Stimulated activated CD4-positive, alpha-beta T cell treated with anti-CD3 and anti-CD28 coated beads, Interleukin-4, amount 100 ng/mL, for 1 hour (primary cell): Measurements from ENCODE around the gene CFAP69.
"Not testable (repeated sequence)": the region's sequence is repeated elsewhere in the genome, so short reads cannot be mapped to it uniquely, and the experiment has no call there.

ENCODE experiments used
- DNase-seq: peaks from one replicate; pipeline ENCODE4 v3.0.0-alpha.2; 2020

CFAP69 gene

DNA sequence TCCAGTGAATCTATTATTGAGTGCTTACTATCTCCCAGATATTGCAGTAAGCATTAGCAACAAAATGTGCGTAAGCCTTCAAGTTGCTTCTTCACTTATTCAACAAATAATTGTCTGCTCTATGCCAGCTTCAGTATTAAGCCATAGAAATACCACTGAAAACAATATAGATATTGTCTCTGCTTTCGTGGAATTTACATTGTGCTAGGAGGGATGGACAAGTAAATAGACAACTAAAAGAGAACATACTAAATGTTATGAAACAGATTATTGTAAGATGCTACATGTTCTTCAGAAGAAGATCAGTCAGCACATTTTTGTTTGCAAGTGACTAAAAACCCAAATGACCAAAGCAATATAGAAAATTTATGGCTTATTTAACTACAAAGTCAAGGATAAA is 27.3 kb downstream of the CFAP69 start:
- DNase-seq, result no peak

DNA sequence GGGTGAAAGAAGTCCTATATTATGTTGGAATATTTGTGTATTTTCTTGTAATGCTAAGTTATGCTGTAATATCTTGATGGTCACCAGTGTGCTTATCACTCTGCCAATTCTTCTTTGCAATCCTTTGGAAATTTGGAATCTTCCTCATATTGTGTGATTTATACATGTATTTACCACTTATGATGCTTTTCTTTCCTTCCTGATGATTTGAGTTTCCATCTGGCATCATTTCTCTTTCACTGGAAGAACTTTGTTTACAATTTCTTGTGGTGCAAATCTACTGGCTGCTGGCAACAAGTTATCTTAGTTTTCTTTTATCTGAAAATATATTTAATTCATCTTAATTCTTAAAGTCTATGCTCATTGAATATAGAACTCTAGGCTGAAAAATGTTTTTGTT is 29.2 kb downstream of the CFAP69 start:
- no peak for DNase-seq

DNA sequence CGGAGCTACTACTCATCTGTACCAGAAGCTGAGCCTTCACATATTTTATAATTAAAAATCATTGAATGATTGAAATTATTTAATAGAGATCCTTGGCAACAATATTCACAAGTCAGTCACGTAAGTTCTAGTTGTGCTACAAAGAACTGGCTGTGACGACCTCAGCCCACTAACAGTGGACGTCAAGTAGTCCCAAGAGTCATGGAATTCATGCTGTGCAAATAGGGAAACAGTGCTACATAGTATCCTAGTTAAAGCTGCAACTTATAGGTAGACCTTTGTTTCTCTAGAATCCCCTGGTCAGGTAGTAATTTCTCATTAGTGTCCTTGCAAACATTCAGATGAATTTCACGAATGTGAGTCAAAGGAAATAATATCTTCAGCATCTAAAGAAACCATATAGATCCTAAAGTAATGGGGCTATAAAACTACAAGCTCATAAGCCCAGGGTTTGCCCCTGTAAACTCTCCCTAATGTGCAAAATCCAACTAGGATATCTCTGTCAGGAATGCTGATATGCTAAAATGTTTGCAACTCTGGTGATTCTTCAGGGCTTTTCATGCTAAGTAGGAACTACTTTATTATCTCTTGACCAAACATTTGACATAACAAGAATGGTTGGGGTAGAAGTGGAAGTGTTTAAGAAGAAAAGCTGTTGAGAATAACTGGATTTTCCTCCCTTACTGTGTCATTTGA is 31.2 kb downstream of the CFAP69 start:
- DNase-seq, result no peak

DNA sequence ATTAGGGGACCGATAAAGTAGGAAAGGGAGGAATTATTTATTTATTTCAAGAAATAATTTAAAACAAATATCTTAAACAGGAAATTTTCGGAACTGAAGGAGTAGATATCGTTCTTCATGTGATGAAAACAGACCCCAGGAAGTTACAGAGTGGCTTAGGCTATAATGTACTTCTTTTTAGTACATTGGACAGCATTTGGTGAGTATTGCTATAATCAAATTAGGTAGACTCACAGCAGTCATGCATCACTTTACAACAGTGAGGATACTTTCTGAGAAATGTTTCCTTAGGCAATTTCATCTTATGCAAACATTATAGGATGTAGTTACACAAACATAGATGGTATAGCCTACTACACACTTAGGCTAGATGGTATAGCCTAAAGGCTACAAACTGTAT is 43.2 kb downstream of the CFAP69 start:
- no peak for DNase-seq

DNA sequence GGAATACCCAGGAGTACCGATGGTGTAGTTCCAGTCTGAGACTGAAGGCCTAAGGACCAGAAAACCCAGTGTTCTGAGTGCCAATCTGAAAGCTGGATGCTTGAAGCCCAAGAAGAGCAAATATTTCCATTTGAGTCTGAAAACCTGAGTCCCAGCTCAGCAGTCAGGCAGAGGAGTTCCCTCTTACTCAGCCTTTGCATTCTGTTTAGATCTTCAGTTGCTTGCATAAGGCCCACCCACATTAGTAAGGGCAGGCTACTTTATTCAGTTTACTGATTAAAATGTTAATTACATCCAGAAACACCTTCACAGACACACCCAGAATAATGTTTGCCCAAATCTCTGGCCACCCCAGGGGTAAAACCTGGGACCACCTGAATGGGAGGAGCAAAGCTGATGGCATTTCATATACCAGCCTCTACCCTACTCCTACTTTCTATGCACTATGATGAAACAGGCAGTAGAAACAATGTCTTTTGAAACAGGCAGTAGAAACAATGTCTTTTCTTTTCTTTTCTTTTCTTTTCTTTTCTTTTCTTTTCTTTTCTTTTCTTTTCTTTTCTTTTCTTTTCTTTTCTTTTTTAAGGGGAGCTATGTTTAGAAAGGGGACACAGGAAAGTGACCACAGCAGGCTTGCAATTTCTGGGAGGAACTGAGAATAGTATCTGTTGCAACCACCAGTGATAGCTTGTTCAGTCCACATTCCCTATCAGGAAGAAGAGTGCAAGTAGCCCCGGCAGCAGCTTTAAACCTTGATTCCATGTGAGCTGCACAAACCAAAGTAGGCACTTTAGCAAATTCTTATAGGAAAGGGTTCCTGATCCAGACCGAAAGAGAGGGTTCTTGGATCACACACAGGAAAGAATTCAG is 45.5 kb downstream of the CFAP69 start:
- no peak for DNase-seq

DNA sequence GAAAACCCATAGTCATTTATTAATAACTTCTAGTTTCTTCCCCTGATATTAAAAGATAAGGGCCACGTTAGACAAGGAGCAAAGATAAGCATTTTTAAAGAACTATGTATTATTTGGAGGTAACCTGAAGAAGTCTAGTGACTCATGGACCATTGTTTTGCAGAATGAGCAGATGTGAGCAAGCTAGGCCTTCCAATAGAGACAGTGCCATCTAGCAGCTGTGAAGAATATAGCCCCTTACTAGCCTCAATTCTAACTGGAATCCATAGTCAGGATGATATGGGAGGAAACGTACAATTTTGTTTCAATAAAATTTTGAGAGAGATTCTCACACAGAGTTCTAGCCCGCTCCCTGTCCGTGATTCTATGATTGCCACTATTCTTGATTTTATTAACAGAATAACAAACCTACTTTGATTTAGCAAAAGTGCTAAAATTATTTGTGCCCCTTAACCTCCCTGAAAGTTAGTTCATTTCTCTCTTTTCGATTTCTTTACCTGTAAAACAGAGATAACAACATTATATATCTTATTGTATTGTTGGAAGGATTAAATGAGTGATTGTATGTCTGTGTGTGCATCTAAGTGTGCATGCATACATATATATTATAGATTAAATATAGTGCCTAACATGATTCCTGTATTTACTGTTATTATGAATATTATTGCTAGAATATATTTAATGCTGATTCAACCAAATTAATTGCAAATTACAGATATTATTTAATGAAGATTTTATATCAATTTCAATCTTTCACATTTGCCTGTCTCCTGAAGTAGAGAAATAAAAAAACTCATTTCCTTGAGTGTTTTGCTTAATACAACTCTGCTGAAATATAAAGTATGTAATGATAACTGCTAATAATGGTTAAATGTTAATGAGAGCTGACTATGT is 53.4 kb downstream of the CFAP69 start:
- no peak for DNase-seq

DNA sequence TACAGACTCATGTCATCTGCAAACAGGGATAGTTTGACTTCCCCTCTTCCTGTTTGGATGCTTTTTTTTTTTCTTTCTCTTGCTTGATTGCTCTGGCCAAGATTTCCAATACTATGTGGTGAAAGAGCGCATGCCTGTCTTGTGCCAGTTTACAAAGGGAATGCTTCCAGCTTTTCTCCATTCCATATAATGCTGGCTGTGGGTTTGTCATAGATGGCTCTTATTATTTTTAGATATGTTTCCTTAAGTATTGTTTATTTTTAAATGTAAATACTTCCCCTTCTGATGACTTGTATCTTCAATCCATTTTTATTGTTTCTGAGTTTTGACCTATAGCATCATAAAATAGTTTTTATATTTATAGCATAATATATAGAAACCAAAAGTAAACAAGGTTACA is 58.3 kb downstream of the CFAP69 start:
- no peak for DNase-seq

DNA sequence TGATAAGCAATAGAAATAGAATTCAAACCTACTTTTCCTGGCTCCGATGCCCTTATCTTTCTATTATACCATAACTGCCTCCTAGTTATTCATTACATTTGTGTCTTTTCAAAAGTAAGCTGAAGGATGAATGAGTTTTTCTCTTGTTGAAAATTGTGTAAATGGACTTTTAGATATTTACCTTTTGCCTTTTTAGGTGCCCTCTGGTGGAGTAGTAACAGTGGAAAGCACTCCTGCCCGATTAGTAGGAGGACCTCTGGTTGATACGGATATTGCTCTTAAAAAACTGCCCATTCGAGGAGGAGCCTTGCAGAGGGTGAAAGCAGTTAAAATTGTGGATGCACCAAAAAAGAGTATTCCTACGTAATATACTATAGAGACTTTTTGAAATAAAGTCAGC is 64.9 kb downstream of the CFAP69 start:
- DNase-seq, result no peak

DNA sequence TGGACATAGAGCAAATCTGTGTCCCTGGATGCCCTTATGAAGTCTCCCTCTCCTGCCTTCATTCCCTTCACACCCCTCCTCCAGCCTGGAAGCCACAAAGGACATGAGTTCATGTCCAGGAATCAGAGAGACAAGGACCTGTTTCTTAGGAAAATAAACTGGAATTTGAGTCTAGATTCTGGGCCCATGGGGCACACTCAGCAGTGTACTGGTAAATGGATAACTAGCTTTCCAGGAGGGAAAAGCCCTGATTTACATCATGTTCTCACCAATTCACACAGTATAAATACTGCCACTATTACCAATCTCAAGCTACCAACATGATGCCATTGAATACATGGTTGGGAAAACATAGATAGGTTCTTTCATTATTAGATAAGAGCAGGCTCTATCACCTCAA is 66.2 kb downstream of the CFAP69 start:
- no peak for DNase-seq

DNA sequence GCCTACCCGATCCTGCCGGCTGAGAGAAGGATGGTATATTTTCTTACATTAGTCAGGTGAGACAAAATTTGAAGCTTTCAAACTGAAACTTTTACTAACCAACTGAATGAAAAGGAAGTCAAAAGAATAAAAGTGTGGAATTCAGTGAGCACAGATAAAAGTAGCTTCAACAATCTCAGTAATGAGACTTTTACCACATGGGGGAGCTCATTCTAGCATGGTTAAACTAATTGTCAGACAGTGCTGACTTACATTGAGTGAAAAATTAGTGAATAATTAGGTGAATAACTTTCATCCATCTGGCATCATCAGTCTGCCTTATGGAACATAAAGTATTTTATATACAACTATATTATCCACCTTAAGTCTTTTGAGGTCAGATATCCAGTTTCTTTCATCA is 67.8 kb downstream of the CFAP69 start:
- DNase-seq, result no peak

DNA sequence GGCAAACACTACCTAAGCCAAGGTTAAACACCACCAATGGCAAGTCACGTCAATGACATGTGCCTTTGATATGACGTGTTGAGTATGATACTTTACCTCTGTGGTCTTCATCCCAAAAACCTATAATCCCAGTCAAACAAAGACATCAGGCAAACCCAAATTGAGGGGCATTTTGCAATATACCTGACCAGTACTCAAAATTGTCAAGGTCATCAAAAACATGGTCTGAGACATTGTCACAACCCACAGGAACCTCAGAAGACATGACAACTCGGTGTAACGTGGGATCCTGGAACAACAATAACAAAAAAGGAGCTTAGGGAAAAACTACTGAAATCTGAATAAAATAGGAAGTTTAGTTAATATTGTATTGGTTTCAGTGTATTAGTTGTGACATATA is 68.9 kb downstream of the CFAP69 start:
- no peak for DNase-seq

DNA sequence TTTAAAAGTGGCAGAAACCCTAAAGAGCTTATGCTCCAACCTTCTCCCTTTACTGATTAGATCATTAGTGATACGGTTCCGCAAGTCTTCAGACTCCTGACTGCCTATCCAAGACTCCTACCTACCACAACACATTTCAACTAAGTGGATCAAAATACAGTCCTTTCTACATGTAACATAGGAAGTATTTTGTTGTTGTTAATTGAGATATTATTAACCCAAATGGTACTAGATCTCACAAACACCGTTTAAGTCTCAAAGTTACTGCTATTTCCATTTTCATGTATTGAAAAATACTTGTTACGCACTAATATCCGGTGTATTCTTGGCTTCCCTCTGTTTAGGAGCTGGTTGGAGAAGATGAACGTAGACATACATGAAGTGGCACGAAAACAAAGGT is 75.0 kb downstream of the CFAP69 start:
- no peak for DNase-seq

DNA sequence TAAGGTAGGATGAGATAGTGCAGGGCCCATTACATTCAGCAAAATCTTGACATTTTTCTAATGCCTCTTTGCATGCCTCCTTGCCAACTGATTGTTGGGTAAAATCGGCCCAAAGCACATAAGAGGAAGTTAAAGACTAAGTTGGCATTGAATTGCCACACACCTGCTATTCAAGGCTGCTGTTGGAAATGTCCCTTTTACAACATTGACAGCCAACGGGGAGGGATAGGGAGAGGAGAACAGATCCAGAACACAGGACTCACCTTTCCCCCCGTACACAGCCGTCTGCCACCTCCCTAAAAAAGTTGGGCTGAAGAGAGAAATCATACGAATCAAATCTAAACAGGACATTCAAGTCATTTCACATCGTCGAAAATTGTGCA is 75.4 kb downstream of the CFAP69 start:
- no peak for DNase-seq

DNA sequence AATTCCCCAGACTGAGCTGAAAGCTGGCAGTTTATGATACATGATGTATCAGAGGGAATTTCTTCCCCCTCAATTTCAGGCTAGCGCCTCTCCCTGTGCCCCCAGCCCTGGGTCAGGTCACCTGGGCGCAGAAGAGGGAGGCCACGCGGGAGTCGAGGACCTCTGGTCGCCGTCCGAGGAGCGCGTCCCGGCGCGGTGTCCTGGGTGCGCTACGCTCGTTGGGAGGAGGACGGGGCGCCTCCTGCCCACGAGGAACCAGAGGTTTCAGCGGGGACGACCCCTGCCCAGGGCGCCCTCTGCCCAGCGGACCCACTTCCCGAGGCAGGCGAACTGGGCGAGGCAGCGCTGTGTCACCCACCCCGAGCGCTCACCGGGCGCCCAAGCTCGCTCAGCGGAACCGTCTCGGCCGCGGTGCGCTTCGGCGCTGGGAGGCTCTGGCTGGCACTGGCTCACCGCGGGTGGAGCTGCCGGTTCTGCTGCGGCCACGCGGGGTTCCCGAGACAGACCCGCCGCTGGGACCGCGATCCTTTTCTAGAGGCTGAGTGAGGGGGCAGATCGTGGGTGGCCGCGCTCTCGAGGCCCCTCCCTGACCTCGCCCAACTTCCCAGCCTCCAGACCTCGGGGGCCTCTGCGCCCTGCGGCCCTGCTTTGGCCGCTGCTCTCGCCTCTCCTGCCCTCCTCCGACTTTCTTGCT is 76.0 kb downstream of the CFAP69 start, which contains the start of gene FAM237B:
Gene FAM237B (minus strand): TSS at position 504 of the 694 bp plus-strand sequence. CDS start 1,556 bp downstream, outside the sequence.
- peak; percentile 4 for DNase-seq

DNA sequence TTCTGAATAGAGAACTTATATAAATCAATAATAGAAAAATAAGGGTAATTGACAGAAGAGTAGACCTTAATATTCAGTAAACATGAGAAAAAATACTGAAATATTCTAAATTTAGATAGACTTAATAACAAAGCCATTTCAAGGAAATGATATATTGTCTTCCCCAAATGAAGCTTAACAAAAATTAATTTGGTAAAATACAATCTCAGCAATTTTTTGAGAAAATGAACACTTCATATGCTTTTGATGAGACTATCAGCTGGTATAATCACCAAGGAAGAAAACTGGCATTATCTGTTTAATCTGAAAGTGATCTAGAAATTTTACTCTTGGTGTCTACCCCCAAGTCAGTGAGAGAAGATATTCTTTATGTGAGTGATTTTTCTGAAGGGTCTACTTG is 77.9 kb downstream of the CFAP69 start:
- no peak for DNase-seq

DNA sequence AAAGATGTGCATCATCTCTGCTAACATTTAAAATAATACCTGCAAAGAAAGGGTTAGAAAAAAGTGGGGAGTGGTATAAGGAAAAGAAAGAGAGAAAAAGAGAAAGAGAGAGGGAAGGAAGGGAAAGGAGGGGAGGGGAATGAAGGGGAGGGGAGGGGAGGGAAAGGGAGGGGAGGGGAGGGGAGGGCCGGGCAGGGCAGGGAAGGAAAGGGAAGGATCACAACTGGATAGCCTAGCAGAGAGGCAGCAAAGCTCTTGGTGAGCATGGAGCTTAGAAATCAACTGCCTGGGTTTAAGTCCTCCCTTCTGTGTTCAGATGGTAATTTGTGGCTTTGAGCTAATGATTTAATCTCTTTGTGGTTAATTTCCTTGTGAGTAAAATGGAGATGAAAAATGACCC is 81.5 kb downstream of the CFAP69 start:
- no peak for DNase-seq

DNA sequence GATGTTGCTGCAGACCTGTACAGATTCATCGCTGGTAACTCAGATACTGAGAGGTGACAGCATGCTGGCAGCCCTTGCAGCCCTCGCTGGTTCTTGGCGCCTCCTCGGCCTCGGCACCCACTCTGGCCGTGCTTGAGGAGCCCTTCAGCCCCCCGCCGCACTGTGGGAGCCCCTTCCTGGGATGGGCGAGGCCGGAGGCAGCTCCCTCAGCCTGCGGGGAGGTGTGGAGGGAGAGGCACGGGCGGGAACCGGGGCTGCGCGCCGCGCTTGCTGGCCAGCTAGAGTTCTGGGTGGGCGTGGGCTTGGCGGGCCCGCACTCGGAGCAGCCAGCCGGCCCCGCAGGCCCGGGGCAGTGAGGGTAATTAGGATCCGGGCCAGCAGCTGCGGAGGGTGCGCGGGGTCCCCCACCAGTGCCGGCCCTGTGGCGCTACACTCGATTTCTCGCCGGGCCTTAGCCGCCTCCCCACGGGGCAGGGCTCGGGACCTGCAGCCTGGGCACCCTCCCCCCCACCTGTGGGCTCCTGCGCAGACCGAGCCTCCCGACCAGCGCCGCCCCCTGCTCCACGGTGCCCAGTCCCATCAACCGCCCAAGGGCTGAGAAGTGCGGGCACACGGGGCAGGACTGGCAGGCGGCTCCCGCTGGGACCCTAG is 89.3 kb downstream of the CFAP69 start:
- no peak for DNase-seq

DNA sequence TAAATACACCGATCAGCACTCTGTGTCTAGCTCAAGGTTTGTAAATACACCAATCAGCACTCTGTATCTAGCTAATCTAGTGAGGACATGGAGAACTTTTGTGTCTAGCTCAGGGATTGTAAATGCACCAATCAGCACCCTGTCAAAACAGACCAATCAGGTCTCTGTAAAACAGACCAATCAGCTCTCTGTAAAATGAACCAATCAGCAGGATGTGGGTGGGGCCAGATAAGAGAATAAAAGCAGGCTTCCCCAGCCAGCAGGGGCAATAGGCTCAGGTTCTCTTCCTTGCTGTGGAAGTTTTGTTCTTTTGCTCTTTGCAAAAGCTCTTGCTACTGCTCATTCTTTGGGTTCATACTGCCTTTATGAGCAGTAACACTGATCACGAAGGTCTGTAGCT is 90.0 kb downstream of the CFAP69 start:
- DNase-seq, result not testable (repeated sequence)

DNA sequence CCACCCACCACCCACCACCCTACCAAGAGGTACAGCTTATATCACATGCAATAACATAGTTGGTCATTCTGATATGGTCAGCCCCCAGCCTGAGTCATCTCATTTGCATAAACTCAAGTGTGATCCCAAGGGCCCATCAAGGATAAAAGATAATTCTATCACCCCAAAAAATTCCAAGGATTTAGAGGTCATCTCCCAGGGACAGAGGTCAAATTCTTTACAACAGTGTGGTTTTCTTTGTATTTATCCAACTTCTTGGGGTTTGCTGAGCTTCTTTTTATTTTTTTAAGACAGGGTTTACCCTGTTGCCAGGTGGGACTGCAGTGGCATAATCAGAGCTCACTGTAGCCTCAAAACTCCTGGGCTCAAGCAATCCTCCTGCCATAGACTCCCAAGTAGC is 92.1 kb downstream of the CFAP69 start:
- DNase-seq, result no peak

DNA sequence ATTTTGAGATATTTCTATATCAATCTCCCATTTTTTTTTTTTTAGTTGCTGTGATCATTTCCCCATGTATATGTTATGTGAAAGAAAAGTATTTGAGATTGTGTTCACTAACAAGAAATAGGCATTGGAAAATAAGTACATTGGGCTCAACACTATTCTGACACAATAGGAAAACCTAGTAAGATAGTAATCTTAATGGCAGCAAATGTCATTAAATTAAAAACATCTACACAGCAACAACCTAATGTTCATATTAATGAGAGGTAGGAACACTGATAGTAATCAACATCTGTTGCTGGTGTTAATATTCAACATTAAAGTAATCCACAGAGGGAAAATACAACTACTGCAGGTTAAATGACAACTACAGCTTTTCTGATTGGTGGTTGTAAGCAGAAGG is 100.0 kb downstream of the CFAP69 start:
- DNase-seq, result no peak

DNA sequence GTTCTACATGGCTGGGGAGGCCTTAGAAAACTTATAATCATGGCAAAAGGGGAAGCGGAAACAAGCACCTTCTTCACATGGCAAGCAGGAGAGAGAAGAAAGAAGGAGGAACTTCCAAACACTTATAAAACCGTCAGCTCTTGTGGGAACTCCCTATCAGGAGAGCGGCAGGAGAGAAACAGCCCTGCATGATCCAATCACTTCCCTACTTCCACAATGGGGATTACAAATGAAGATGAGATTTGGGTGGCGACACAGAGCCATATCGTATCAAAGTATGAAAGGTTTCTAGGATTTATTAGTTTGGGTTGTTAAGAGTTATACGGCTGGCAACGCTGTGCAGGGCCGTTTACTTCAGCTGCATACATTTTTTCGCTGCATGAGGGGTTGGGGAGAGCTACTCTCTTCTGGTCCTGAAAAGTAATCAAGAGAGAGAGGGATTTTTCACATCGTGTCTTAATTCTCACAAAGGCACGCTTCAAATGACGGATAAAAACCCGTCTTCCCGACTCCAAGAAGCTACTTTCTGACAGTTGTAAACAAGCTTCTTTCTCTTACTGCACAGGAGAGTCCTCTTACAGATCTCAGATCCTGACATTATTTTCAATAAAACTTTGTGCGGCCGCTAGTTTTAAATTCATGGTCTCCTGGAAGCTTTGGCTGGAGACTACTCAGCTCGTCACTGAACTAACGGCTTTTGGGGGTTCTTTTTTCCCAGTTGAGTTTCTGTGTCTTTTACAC is 100.8 kb downstream of the CFAP69 start:
- DNase-seq, result no peak
